ENCODE measurements around the gene TAF1C.

GRCh38 chr16:84137287-84137686 is 49.6 kb downstream of the TAF1C start:
- TF ChIP-seq RFX5 (IDR thresholded peaks at IDR 0.05) = no peak
- TF ChIP-seq, protein P1, sequence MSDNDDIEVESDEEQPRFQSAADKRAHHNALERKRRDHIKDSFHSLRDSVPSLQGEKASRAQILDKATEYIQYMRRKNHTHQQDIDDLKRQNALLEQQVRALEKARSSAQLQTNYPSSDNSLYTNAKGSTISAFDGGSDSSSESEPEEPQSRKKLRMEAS (IDR thresholded peaks at IDR 0.05) = no peak
- TF ChIP-seq, protein P2, sequence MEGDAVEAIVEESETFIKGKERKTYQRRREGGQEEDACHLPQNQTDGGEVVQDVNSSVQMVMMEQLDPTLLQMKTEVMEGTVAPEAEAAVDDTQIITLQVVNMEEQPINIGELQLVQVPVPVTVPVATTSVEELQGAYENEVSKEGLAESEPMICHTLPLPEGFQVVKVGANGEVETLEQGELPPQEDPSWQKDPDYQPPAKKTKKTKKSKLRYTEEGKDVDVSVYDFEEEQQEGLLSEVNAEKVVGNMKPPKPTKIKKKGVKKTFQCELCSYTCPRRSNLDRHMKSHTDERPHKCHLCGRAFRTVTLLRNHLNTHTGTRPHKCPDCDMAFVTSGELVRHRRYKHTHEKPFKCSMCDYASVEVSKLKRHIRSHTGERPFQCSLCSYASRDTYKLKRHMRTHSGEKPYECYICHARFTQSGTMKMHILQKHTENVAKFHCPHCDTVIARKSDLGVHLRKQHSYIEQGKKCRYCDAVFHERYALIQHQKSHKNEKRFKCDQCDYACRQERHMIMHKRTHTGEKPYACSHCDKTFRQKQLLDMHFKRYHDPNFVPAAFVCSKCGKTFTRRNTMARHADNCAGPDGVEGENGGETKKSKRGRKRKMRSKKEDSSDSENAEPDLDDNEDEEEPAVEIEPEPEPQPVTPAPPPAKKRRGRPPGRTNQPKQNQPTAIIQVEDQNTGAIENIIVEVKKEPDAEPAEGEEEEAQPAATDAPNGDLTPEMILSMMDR (IDR thresholded peaks at IDR 0.05) = no peak
- TF ChIP-seq POLR2A (IDR thresholded peaks at IDR 0.05; ENCODE audit: low read length) = no peak
- TF ChIP-seq HDAC2 (IDR thresholded peaks at IDR 0.05) = no peak
